Neutrophil (primary cell): ENCODE data around the gene ABCC12.

Source experiments
- H3K27ac ChIP-seq: fragments of 200-600 bp; sonication (generic); 2 replicates; pipeline ENCODE4 v1.5.1; 2016; ENCODE audit warnings: mild to moderate bottlenecking, moderate library complexity
- H3K27me3 ChIP-seq: fragments of 200-600 bp; sonication (generic); 2 replicates; pipeline ENCODE4 v1.6.0; 2016; ENCODE audit warnings: mild to moderate bottlenecking
- H3K36me3 ChIP-seq: fragments of 200-600 bp; sonication (generic); 2 replicates; pipeline ENCODE4 v1.5.1; 2017
- H3K4me1 ChIP-seq, 2 experiments: fragments of 200-600 bp in 1 of 2; sonication (generic) in 1 of 2; 1 replicate in 1 of 2; 2 replicates in 1 of 2; pipeline versions ENCODE4 v1.5.1 to v1.6.1; 2013 to 2016; ENCODE audit warnings: low read depth in 1 of 2, low read length in 1 of 2, mild to moderate bottlenecking in 1 of 2, moderate library complexity in 1 of 2; ENCODE audit not compliant: control insufficient read depth in 1 of 2, insufficient read depth in 1 of 2
- H3K4me3 ChIP-seq, 2 experiments: fragments of 200-600 bp in 1 of 2; sonication (generic) in 1 of 2; 1 replicate in 1 of 2; 2 replicates in 1 of 2; pipeline ENCODE4 v1.5.1; 2013 to 2016; ENCODE audit warnings: low read depth in 1 of 2, low read length in 1 of 2, mild to moderate bottlenecking in 1 of 2, moderate library complexity in 1 of 2
- H3K9me3 ChIP-seq: fragments of 200-600 bp; sonication (generic); 2 replicates; pipeline ENCODE4 v1.5.1; 2016
- TF ChIP-seq, protein P1 (sequence below): fragments of 200-600 bp; sonication (generic); IDR thresholded peaks from 2 replicates; pipeline ENCODE4 v1.5.1; 2016; ENCODE audit warnings: antibody characterized with exemption

Gene ABCC12

DNA sequence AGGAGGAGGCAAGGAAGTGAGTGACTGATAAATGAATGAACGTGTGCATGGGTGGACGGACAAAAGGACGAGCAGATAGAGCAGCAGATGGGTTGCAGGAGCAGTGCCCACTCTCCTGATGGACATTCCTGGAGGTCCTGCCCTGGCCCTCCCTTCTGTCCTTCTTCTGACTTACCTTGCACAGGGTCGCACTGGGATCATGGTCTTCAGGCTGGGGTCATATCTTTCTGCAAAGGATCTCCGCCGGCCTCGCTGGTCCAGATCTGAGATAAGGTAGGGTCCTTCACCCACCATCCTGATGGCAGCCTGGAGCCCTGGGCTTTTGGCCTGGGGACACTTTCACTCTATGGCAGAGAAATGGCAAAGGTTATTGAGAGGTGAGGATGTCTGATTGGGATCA, 9.7 kb downstream of the ABCC12 start:
- H3K27ac ChIP-seq = no peak overlapping the region
- TF ChIP-seq, protein P1, sequence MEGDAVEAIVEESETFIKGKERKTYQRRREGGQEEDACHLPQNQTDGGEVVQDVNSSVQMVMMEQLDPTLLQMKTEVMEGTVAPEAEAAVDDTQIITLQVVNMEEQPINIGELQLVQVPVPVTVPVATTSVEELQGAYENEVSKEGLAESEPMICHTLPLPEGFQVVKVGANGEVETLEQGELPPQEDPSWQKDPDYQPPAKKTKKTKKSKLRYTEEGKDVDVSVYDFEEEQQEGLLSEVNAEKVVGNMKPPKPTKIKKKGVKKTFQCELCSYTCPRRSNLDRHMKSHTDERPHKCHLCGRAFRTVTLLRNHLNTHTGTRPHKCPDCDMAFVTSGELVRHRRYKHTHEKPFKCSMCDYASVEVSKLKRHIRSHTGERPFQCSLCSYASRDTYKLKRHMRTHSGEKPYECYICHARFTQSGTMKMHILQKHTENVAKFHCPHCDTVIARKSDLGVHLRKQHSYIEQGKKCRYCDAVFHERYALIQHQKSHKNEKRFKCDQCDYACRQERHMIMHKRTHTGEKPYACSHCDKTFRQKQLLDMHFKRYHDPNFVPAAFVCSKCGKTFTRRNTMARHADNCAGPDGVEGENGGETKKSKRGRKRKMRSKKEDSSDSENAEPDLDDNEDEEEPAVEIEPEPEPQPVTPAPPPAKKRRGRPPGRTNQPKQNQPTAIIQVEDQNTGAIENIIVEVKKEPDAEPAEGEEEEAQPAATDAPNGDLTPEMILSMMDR = no peak

DNA sequence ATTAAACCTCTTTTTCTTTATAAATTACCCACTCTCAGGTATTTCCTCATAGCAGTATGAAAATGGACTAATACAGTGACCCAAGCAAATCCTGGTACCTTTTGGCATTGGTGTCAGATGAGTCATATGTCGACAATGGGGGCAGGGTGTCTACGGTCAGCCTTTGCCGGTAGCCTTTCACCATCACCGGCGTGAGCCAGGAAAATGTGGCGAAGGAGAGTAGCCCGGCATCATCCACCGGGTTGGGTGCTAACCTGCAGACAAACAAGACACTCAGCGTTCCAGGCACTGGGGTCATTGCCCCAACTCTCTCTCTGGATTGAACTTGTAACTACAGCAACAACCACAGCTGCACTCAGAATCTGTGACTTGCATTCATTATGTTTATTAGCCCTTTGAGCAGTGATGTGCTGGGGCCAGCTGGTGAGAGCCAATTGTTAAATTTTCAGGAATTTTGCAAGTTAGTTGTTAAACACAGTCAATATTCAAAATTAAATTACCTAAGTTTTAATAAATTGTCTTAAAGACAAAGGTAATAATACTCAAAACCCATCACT, 11.9 kb downstream of the ABCC12 start:
- Histone ChIP-seq H3K4me1 (no peaks in the 10 kb centered on the region), H3K27me3 (peaks cover 4% of the 10 kb centered on the region), H3K9me3 (no peaks in the 10 kb centered on the region), H3K27ac (no peak overlapping the region), H3K4me3 (no peak overlapping the region), H3K36me3 (no peaks in the 10 kb centered on the region)
- TF ChIP-seq, protein P1 = no peak

More for the DNA sequence above, 9.7 kb downstream of the ABCC12 start:
- Histone ChIP-seq H3K36me3 (no peaks in the 10 kb centered on the region), H3K9me3 (no peaks in the 10 kb centered on the region), H3K4me3 (no peak overlapping the region), H3K4me1 (peaks cover 0 to under 1% of the 10 kb centered on the region in 2 experiments), H3K27me3 (peaks cover 19% of the 10 kb centered on the region)

DNA sequence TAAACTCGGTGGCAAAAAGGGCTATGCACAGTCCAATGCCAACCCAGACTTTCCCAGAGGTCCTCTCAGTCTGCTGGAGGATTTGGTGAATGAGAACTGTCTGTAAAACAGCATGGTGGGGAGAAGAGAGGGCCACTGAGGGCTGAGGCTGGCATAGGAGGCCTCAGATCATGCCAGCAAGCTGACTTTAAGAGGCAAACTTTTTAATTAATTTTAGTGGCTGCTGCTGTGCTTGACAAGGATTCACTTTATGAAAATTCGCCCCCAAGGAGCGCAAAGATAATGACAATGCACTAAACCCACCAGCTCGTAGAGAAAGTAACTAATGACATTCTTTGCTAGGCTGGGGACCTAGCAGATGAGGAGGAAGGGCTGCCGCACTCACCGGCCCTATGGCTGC, 15.0 kb downstream of the ABCC12 start:
- Histone ChIP-seq H3K27ac (no peak overlapping the region), H3K4me1 (no peaks in the 10 kb centered on the region), H3K9me3 (no peaks in the 10 kb centered on the region), H3K36me3 (no peaks in the 10 kb centered on the region), H3K4me3 (no peak overlapping the region), H3K27me3 (peaks cover 14% of the 10 kb centered on the region)
- TF ChIP-seq, protein P1 = no peak

DNA sequence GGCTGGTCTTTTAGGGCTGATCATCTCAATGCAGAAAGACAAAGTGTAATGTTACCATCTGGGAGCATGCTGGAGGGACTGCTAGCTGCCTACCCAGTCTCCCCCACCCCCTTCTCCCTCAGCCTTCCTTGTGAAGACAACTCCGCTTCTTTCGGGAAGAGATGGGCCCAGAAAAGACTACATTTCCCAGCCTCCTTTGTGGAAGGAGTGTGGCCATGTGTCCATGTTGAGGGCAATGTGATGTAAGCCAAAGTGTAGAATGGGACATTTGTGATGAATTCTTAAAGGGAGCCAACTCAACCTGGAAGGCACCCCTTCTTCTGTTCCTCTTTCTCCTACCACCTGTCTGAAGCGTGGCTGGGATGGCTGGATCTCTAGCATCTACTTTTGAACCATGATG, 16.3 kb downstream of the ABCC12 start:
- H3K27me3 ChIP-seq = peaks cover 14% of the 10 kb centered on the region
- TF ChIP-seq, protein P1 = no peak
- H3K4me1 ChIP-seq = no peaks in the 10 kb centered on the region
- no peaks in the 10 kb centered on the region for H3K9me3 ChIP-seq
- no peak overlapping the region for H3K27ac ChIP-seq
- H3K4me3 ChIP-seq = no peak overlapping the region
- H3K36me3 ChIP-seq = no peaks in the 10 kb centered on the region

DNA sequence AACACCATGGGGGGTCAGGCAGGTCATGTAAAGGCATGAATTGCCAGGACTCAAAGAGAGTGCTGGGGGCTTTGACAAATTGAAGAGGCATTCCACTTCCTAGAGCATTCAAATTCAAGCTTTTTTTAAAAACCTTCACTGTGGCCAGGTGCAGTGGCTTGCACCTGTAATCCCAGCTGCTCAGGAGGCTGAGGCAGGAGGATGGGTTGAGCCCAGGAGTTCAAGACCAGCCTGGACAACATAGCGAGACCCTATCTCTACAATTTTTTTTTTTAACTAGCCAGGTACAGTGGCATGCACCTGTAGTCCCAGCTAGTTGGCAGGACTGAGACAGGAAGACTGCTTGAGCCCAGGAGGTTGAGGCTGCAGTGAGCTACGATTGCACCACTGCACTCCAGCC, 17.2 kb downstream of the ABCC12 start:
- peaks cover 14% of the 10 kb centered on the region for H3K27me3 ChIP-seq
- H3K36me3 ChIP-seq = no peaks in the 10 kb centered on the region
- TF ChIP-seq, protein P1 = no peak
- H3K4me3 ChIP-seq = no peak overlapping the region
- H3K27ac ChIP-seq = no peak overlapping the region
- H3K4me1 ChIP-seq = no peaks in the 10 kb centered on the region
- H3K9me3 ChIP-seq = no peaks in the 10 kb centered on the region

DNA sequence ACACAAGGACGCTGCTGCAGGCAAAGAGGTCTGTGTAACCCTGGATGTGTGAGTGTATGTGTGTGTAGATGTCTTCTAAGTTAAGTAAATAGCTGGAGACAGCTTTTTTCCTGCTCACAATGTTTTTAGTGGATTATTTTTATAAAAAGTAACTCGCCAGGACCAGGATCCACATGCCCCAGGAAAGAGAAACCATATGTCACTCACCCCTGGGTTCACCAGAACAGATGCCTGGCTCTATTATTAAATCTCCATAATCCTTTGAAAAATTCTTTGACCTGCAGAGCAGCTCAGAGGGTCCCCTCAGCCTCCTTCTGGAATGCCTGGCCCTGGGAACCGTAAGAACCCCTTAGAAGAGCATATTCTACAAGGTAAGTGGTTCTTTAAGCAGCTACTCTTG, 18.0 kb downstream of the ABCC12 start:
- H3K4me1 ChIP-seq = no peaks in the 10 kb centered on the region
- TF ChIP-seq, protein P1 = no peak

More for the DNA sequence above, 18.0 kb downstream of the ABCC12 start:
- H3K27ac ChIP-seq = no peak overlapping the region
- H3K27me3 ChIP-seq = peaks cover 10% of the 10 kb centered on the region
- H3K4me3 ChIP-seq = no peak overlapping the region
- H3K36me3 ChIP-seq = no peaks in the 10 kb centered on the region
- H3K9me3 ChIP-seq = no peaks in the 10 kb centered on the region
